ENCODE measurements around the gene DMTF1.
"Not testable (repeated sequence)": the region's sequence is repeated elsewhere in the genome, so short reads cannot be mapped to it uniquely, and the experiment has no call there.

The DMTF1 gene, protein sequence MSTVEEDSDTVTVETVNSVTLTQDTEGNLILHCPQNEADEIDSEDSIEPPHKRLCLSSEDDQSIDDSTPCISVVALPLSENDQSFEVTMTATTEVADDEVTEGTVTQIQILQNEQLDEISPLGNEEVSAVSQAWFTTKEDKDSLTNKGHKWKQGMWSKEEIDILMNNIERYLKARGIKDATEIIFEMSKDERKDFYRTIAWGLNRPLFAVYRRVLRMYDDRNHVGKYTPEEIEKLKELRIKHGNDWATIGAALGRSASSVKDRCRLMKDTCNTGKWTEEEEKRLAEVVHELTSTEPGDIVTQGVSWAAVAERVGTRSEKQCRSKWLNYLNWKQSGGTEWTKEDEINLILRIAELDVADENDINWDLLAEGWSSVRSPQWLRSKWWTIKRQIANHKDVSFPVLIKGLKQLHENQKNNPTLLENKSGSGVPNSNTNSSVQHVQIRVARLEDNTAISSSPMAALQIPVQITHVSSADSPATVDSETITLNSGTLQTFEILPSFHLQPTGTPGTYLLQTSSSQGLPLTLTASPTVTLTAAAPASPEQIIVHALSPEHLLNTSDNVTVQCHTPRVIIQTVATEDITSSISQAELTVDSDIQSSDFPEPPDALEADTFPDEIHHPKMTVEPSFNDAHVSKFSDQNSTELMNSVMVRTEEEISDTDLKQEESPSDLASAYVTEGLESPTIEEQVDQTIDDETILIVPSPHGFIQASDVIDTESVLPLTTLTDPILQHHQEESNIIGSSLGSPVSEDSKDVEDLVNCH

GRCh38 chr7:87152112-87152896 lies at the start of gene DMTF1:
DMTF1 (plus strand) TSS chr7:87152453; CDS start chr7:87164942, 12,489 bp downstream.
- no peaks in the 10 kb centered on the region for H3K27me3 ChIP-seq (ENCODE audit: control insufficient read depth in 1 of 2, insufficient read depth in 2 of 2, low read length in 2 of 2)
- peak within 1 kb of the TSS; percentile 72 to 90 for H3K4me3 ChIP-seq (ENCODE audit: low read depth in 1 of 2, low read length in 2 of 2)
- H3K9me3 ChIP-seq (ENCODE audit: low read length), result no peaks in the 10 kb centered on the region
- peak within 1 kb of the TSS; percentile 93 for H3K27ac ChIP-seq (ENCODE audit: low read depth, low read length)
- H3K9ac ChIP-seq (ENCODE audit: low read length), result peak within 1 kb of the TSS; percentile 96
- H3K36me3 ChIP-seq (ENCODE audit: insufficient read depth, low read length), result no peaks in the 10 kb centered on the region
- peaks cover 41% of the 10 kb centered on the region for H3K4me1 ChIP-seq (ENCODE audit: insufficient read depth, low read length)

- Histone ChIP-seq H3K4me1 (ENCODE audit: insufficient read depth, low read length) (no peaks in the 10 kb centered on the region), H3K9me3 (ENCODE audit: low read length) (no peaks in the 10 kb centered on the region), H3K9ac (ENCODE audit: low read length) (no peak overlapping the region), H3K27me3 (ENCODE audit: control insufficient read depth in 1 of 2, insufficient read depth in 2 of 2, low read length in 2 of 2) (no peaks in the 10 kb centered on the region), H3K36me3 (ENCODE audit: insufficient read depth, low read length) (no peaks in the 10 kb centered on the region), H3K27ac (ENCODE audit: low read depth, low read length) (no peak overlapping the region), H3K4me3 (ENCODE audit: low read depth in 1 of 2, low read length in 2 of 2) (no peak overlapping the region)
Observed at GRCh38 chr7:87105401-87105800, 46.9 kb upstream of the DMTF1 start.

- no peaks in the 10 kb centered on the region for H3K9me3 ChIP-seq (ENCODE audit: low read length)
- H3K27me3 ChIP-seq (ENCODE audit: control insufficient read depth in 1 of 2, insufficient read depth in 2 of 2, low read length in 2 of 2), result no peaks in the 10 kb centered on the region
- no peak overlapping the region for H3K4me3 ChIP-seq (ENCODE audit: low read depth in 1 of 2, low read length in 2 of 2)
- no peak overlapping the region for H3K9ac ChIP-seq (ENCODE audit: low read length)
- H3K27ac ChIP-seq (ENCODE audit: low read depth, low read length), result no peak overlapping the region
- H3K36me3 ChIP-seq (ENCODE audit: insufficient read depth, low read length), result no peaks in the 10 kb centered on the region
- no peaks in the 10 kb centered on the region for H3K4me1 ChIP-seq (ENCODE audit: insufficient read depth, low read length)
Observed at GRCh38 chr7:87106974-87107612, 45.2 kb upstream of the DMTF1 start.

DNA sequence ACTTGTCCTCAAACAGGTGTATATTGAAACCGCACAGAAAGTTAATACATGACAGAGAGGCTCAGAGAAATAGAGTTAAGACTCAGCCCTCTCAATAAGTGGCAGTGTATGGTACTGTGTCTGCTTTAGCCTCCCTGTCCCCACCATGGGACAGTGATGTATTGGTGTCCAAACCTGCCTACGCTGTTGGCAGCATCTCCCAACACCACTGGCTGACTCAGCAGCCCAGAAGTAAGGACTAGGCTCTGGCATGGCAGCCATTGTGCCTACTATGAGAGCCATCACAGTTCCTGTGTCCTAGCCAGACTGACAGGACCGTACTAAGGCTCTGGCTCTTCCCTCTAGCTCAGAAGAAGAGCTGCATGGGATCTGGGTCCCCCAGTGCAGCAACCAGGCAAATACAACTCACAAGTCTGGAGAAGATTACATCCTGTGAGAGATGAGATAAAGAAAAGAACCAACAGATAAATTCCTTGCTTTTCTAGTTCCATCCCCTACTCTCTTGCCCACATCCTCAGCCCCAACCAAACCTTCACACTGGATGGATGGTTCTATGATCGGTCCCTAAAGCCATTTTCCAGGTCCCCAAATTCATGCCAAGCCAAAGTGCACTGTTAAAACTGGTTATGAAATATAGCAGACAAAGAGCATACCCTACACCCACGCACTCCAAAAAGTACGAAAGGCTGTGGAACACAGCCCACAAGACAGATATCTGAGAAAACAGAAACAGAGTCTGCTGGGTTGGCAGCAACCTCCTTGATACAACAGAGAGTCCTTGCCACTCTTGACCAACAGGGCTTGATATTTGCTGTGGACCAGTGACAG lies 44.1 kb upstream of the DMTF1 start:
- no peaks in the 10 kb centered on the region for H3K36me3 ChIP-seq (ENCODE audit: insufficient read depth, low read length)
- no peaks in the 10 kb centered on the region for H3K9me3 ChIP-seq (ENCODE audit: low read length)
- H3K27ac ChIP-seq (ENCODE audit: low read depth, low read length), result no peak overlapping the region

GRCh38 chr7:87110778-87111177 lies 41.5 kb upstream of the DMTF1 start:
- no peak overlapping the region for H3K27ac ChIP-seq (ENCODE audit: low read depth, low read length)
- no peaks in the 10 kb centered on the region for H3K27me3 ChIP-seq (ENCODE audit: control insufficient read depth in 1 of 2, insufficient read depth in 2 of 2, low read length in 2 of 2)
- no peaks in the 10 kb centered on the region for H3K9me3 ChIP-seq (ENCODE audit: low read length)
- H3K9ac ChIP-seq (ENCODE audit: low read length), result no peak overlapping the region
- H3K4me1 ChIP-seq (ENCODE audit: insufficient read depth, low read length), result no peaks in the 10 kb centered on the region
- H3K4me3 ChIP-seq (ENCODE audit: low read depth in 1 of 2, low read length in 2 of 2), result no peak overlapping the region
- H3K36me3 ChIP-seq (ENCODE audit: insufficient read depth, low read length), result no peaks in the 10 kb centered on the region

More for the DNA sequence above, 44.1 kb upstream of the DMTF1 start:
- Histone ChIP-seq H3K27me3 (ENCODE audit: control insufficient read depth in 1 of 2, insufficient read depth in 2 of 2, low read length in 2 of 2) (no peaks in the 10 kb centered on the region), H3K4me1 (ENCODE audit: insufficient read depth, low read length) (no peaks in the 10 kb centered on the region), H3K9ac (ENCODE audit: low read length) (no peak overlapping the region), H3K4me3 (ENCODE audit: low read depth in 1 of 2, low read length in 2 of 2) (no peak overlapping the region)

- no peak overlapping the region for H3K4me3 ChIP-seq (ENCODE audit: low read depth in 1 of 2, low read length in 2 of 2)
Observed at GRCh38 chr7:87111877-87112276, 40.4 kb upstream of the DMTF1 start.

DNA sequence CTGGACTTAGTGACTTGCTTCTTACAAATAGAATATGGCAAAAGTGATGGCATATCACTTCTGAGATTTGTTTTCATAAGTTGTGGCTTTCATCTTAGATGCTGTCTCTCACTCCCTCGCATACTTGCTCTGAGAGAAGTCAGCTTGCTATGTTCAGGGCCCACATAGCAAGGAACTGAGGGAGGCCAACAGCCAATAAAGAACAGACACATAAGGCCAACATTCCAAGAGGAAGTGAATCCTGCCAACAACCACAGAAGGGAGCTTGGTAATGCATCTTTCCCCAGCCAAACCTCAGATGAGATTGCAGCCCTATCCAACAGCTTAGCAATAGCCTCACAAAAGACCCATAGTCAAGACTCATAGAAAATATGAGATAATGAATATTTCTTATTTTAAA lies 39.2 kb upstream of the DMTF1 start:
- no peak overlapping the region for H3K27ac ChIP-seq (ENCODE audit: low read depth, low read length)
- no peaks in the 10 kb centered on the region for H3K27me3 ChIP-seq (ENCODE audit: control insufficient read depth in 1 of 2, insufficient read depth in 2 of 2, low read length in 2 of 2)
- no peaks in the 10 kb centered on the region for H3K36me3 ChIP-seq (ENCODE audit: insufficient read depth, low read length)
- H3K9ac ChIP-seq (ENCODE audit: low read length), result no peak overlapping the region
- no peak overlapping the region for H3K4me3 ChIP-seq (ENCODE audit: low read depth in 1 of 2, low read length in 2 of 2)
- no peaks in the 10 kb centered on the region for H3K4me1 ChIP-seq (ENCODE audit: insufficient read depth, low read length)
- H3K9me3 ChIP-seq (ENCODE audit: low read length), result no peaks in the 10 kb centered on the region

More at GRCh38 chr7:87111877-87112276, 40.4 kb upstream of the DMTF1 start:
- no peaks in the 10 kb centered on the region for H3K4me1 ChIP-seq (ENCODE audit: insufficient read depth, low read length)
- H3K27ac ChIP-seq (ENCODE audit: low read depth, low read length), result no peak overlapping the region
- no peaks in the 10 kb centered on the region for H3K36me3 ChIP-seq (ENCODE audit: insufficient read depth, low read length)
- H3K9me3 ChIP-seq (ENCODE audit: low read length), result no peaks in the 10 kb centered on the region
- no peak overlapping the region for H3K9ac ChIP-seq (ENCODE audit: low read length)
- no peaks in the 10 kb centered on the region for H3K27me3 ChIP-seq (ENCODE audit: control insufficient read depth in 1 of 2, insufficient read depth in 2 of 2, low read length in 2 of 2)

DNA sequence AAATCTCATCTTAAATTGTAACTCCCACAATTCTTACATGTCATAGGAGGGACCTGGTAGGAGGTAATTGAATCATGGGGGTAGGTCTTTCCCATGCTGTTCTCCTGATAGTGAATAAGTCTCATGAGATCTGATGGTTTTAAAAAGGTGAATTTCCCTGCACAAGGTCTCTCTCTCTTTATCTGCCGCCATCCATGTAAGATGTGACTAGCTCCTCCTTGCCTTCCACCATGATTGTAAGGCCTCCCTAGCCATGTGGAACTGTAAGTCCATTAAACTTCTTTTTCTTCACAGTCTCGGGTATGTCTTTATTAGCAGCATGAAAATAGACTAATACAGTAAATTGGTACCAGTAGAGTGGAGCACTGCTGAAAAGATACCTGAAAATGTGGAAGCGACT lies 38.3 kb upstream of the DMTF1 start:
- not testable (repeated sequence) for H3K36me3 ChIP-seq (ENCODE audit: insufficient read depth, low read length); H3K27me3 ChIP-seq (ENCODE audit: control insufficient read depth in 1 of 2, insufficient read depth in 2 of 2, low read length in 2 of 2); H3K9ac ChIP-seq (ENCODE audit: low read length); H3K4me3 ChIP-seq (ENCODE audit: low read depth in 1 of 2, low read length in 2 of 2); H3K27ac ChIP-seq (ENCODE audit: low read depth, low read length); H3K4me1 ChIP-seq (ENCODE audit: insufficient read depth, low read length); H3K9me3 ChIP-seq (ENCODE audit: low read length)

DNA sequence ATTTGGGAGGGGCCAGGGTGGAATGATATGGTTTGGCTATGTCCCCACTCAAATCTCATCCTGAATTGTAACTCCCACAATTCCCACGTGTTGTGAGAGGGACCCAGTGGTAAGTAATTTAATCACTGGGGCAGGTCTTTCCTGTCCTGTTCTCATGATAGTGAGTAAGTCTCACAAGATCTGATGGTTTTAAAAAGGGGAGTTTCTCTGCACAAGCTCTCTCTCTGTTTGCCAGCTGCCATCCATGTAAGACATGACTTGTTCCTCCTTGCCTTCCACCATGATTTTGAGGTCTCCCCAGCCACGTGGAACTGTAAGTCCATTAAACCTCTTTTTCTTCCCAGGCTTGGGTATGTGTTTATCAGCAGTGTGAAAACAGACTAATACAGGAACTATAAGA lies 36.5 kb upstream of the DMTF1 start:
- H3K9me3 ChIP-seq (ENCODE audit: low read length); H3K4me1 ChIP-seq (ENCODE audit: insufficient read depth, low read length); H3K9ac ChIP-seq (ENCODE audit: low read length); H3K4me3 ChIP-seq (ENCODE audit: low read depth in 1 of 2, low read length in 2 of 2); H3K27me3 ChIP-seq (ENCODE audit: control insufficient read depth in 1 of 2, insufficient read depth in 2 of 2, low read length in 2 of 2); H3K36me3 ChIP-seq (ENCODE audit: insufficient read depth, low read length); H3K27ac ChIP-seq (ENCODE audit: low read depth, low read length): not testable (repeated sequence)

DNA sequence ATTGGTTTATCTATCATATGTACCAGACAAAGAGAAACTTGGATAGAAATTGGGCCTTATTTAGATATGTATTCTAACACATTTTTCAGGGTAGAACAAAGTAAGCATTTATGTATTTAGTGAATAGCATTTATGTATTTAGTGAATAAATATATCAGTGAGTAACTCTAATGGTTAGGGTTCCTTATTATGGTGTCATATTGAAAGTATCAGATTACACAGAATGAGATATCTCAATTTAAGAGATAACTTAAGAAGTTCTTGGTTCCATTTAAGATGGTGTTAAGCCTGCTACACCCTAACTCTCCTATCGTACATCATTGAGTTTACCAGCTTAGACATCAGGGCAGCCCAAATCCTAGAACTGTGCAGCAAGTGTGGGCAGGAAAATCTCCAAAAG lies 35.9 kb upstream of the DMTF1 start:
- no peaks in the 10 kb centered on the region for H3K4me1 ChIP-seq (ENCODE audit: insufficient read depth, low read length)

More for the DNA sequence above, 35.9 kb upstream of the DMTF1 start:
- H3K9ac ChIP-seq (ENCODE audit: low read length), result no peak overlapping the region
- H3K4me3 ChIP-seq (ENCODE audit: low read depth in 1 of 2, low read length in 2 of 2), result no peak overlapping the region
- no peaks in the 10 kb centered on the region for H3K9me3 ChIP-seq (ENCODE audit: low read length)
- H3K36me3 ChIP-seq (ENCODE audit: insufficient read depth, low read length), result no peaks in the 10 kb centered on the region
- H3K27me3 ChIP-seq (ENCODE audit: control insufficient read depth in 1 of 2, insufficient read depth in 2 of 2, low read length in 2 of 2), result no peaks in the 10 kb centered on the region
- no peak overlapping the region for H3K27ac ChIP-seq (ENCODE audit: low read depth, low read length)
